Posterior vena cava (tissue), 2 donors: ENCODE measurements around the gene NIPAL4. TPM values are rescaled to one million over a fixed set of nuclear protein-coding genes. Genes with fewer than 3 reads are reported as not detected.

Source experiments
- DNase-seq: peaks from one replicate; pipeline ENCODE4 v3.0.0-alpha.2; 2020; ENCODE audit warnings: low spot score
- intact Hi-C, 2 donors: fragments of 100-400 bp; cut with DNase I; formaldehyde crosslinking; loops; one replicate each; pipeline versions ENCODE4 v1.14.1 to v1.14.2; 2022 to 2023
- total RNA-seq, 2 donors: library from RNA; stranded (reverse); fragmentation: NEBNext Ultra II Directional; extraction: Animal tissue kit (Norgen Biotek cat#: 25700); gene quantifications; one replicate each; pipeline ENCODE4 v1.2.1, GENCODE V29; 2021
- donor health status: DM: yes; HTN: yes; CAD: no.
- donor health status: DM: yes; HTN: yes; CAD: no.

The NIPAL4 gene
- total RNA-seq, 2 donors from 2014 or later, result 0.37 to 0.52 TPM

DNA sequence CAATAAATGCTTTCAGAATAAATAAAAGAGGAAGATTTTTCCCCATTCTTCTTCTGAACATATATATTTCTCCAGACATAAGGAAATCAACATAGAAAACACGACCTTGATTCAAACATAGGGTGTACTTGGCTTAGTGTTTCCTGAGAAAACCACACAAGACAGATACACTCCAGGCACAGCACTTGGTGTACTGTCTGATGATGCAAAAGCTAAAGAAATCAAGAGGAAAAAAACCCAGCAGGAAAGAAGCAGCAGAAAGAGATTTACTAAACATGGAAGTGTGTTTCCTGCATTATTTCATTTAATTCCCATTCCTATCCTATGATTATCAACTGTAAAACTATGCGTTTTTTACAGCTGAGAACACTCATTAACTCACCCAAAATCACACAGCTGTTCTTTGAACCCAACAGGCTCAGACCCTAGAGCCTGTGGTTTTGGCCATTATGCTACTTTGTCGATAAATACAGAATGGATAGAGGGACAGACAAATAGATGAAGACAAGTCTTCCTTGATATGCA lies 46.1 kb downstream of the NIPAL4 start:
- intact Hi-C loops, result loop anchor here in 1 of 2 donors (10.0 kb wide), 1 partner anchor 69 kb away; the partner anchor contains the start of gene ADAM19
- no peak for DNase-seq

DNA sequence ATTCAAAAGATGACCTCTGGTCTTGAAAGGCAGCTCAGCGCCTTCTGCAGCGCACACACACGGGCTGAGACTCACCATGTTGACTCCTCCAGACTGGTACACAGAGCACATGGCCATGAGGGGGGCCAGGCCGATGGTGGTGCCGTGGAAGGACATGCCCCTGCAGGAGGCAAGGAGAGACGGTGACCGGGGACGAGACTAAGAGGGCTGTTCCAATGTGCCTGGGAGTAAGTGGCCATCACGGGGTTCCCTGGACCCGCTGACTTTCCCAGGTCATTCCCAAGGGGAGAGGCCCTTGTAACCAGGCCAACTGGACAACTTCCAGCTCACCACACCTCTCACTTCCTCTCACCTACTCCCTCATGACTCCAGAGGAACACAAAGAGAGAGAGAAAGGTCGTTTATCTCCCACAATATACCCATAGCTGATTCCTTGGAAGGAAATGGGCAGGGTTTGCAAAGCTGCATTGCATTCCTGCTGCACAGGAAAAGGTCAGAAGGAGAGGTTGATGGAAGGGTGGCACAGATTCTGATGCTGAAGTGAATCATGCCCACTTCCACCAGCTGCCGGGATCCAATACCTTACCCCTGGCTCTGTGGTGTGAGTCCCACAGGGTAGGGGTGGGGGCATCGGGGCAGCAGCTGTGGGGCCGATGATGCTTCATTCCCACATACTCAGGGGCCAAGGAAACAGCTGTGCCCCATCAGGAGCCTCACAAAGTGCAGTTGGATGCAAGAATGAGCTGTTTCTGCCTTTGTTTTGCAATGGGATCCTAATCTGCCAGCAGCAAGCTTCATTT lies 47.2 kb downstream of the NIPAL4 start:
- DNase-seq, result no peak

DNA sequence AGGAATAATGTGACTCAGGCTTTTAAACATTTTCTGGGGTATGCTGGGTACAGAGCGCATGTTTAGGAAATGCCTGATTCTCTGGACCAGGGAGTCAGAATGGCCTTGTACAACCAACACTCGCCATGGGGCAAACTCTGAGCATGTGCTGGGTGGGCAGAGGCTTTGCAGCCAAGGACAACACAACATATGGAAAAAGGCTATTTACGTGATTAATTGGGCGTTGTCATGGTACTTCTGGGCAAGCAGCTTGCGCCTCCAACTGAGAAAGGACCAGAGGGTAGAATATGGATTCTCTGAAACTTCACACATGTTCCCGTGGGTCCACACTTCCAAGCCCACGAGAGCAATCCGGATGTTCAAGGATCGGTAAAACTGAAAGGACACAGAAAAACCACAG lies 49.1 kb downstream of the NIPAL4 start:
- intact Hi-C loops, result loop anchor here in 1 of 2 donors (10.0 kb wide), 1 partner anchor 66 kb away; the partner anchor contains the start of gene ADAM19

More for the DNA sequence above, 47.2 kb downstream of the NIPAL4 start:
- intact Hi-C loops, result loop anchor here in 1 of 2 donors (10.0 kb wide), 1 partner anchor 68 kb away; the partner anchor contains the start of gene ADAM19

DNA sequence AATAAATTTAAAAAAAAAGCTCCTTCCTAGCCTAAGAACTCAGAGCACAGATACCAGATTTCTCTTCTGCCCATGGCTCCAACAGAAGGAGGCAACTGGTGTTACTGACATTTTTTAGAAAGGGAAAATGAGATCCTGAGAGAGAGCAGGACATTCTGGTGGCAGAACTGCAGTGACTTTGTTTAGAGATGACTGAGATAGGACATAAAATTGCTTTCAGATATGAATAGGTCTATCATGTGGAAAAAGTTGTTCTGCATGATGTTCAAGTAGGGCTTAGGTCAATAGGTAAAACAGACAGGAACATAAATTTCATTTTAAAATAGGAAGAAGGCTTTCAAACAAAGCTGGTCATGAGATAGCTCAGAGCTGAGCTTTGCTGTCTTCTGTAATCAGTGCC lies 49.6 kb downstream of the NIPAL4 start:
- intact Hi-C loops, result loop anchor here in 1 of 2 donors (10.0 kb wide), 1 partner anchor 65 kb away; the partner anchor contains the start of gene ADAM19
- DNase-seq, result no peak

More for the DNA sequence above, 49.1 kb downstream of the NIPAL4 start:
- DNase-seq, result no peak

DNA sequence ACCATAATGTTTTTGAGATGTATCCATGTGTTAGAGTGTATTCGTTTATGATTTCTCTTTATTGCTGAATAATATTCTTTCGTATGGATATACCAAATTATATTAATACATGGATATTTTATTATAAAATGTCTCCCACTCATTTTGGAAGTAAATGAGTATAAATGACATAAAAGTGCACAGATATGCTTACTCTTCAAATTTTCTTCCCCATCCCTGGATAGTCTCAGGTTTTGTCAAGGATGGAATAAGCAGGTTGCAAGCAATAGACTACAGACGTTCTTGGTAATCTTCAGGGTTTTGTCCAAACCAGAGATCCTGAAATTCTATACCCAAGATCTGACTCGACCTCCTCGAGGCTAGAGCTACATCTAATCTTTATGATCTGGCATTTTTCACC lies 50.7 kb downstream of the NIPAL4 start:
- intact Hi-C loops, result loop anchor here in 1 of 2 donors (10.0 kb wide), 1 partner anchor 54 kb away; no protein-coding TSS in a partner anchor
- DNase-seq, result no peak

DNA sequence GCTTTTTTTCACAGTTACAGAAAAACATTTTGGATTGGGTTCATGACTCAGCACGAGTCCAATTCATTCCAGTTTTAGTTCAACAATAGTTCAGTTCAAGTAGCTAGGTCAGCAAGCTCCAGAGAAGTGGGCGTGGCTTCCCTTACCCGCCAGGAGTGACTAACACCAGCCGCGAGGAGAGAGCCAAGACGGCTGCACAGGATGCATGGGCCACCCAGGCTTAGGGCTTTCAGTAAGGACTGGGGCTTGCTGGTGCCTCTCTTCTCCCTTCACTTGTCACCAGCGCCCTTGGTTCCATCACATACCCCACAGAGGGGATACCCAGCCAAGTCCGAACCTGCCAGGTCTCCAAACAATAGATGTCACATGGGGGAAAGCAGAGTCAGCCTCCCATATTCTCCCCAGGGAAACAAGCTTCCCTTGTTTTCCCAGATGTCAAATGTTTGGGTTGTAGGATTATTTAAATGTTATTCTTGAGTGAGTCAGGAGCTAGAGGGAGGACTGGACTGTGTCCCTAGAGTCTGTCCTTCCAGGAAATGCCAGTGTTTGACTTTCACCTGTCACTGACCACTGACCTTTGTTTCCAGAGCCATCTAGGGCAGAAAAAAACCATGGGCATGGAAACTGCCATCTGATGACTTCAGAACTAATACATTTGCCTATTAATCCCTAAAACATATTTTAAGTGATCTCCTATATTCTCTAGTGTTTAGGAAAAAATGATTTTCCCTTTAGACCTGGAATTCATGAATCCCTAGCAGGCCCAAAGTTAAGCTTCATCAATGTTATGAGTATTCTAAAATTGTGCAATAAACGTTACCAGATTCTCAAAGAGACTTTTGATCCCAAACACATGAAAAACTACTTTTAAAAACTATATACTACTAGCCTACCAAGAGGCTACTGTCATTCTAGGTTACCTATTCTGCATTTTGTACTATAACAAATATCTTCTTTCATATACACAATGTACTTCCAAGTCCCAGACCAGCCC lies 51.9 kb downstream of the NIPAL4 start:
- intact Hi-C loops, result loop anchor here in 1 of 2 donors (10.0 kb wide), 1 partner anchor 53 kb away; no protein-coding TSS in a partner anchor

DNA sequence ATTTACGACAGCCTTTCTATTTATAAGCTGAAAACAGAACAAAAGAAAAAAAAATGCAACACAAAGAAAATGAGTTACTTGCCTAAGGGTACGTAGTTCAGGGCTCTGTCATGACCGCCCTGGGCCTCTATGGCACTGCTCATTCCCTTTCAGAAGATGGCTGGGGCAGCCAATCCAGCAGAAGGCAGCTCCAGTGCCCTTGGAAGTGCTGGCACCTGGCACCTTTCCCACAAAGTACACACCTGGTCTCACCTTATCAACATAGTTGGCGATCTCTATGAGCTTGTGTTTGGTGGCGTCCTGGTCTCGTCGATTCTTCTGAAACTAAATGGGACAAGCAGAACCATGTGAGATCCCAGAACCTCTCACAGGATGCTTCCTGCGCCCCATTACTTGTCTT lies 53.2 kb downstream of the NIPAL4 start:
- no peak for DNase-seq
- intact Hi-C loops, result loop anchor here in 1 of 2 donors (10.0 kb wide), 1 partner anchor 52 kb away; no protein-coding TSS in a partner anchor

More for the DNA sequence above, 51.9 kb downstream of the NIPAL4 start:
- peak; percentile 98 for DNase-seq

DNA sequence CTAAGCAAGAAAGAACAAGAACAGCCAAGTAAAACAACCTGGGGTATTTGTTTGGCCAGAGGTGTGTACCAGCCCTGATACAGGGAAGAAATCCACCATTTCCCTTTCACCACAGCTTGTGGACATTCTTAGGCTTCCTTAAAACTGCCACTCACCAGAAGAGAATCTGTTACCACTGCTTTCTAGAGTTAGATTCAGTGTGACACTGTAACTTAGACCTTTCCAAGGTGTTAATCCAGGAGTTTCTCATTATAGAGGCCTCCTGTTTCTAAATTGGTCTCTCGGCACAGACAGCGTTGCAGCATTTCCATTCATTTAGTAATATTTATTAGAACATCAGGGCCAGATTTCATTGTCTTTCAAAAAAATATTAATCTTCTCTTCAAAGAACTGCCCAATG lies 55.0 kb downstream of the NIPAL4 start:
- no peak for DNase-seq
- intact Hi-C loops, result loop anchor here in 1 of 2 donors (10.0 kb wide), 1 partner anchor 50 kb away; no protein-coding TSS in a partner anchor

DNA sequence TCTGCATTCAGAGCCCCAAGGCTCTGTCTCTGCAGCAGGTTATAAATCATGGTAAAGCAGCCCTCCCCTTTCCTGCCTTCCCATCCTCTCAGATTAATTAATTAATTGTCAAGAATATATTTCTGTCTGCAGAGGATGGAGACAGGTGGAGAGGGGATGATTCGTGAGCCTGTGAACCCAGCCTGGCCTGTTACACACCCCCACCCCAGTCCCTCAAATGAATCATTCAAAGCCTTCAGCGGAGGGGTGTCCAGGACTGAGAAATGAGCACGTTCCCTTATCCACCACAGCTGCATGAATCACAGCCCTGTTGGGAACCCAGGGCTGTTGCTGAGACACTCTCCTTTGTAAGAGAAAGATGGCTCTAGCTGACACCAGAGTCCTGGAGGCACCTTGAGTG lies 56.0 kb downstream of the NIPAL4 start:
- intact Hi-C loops, result loop anchor here in 1 of 2 donors (10.0 kb wide), 1 partner anchor 49 kb away; no protein-coding TSS in a partner anchor
- no peak for DNase-seq

DNA sequence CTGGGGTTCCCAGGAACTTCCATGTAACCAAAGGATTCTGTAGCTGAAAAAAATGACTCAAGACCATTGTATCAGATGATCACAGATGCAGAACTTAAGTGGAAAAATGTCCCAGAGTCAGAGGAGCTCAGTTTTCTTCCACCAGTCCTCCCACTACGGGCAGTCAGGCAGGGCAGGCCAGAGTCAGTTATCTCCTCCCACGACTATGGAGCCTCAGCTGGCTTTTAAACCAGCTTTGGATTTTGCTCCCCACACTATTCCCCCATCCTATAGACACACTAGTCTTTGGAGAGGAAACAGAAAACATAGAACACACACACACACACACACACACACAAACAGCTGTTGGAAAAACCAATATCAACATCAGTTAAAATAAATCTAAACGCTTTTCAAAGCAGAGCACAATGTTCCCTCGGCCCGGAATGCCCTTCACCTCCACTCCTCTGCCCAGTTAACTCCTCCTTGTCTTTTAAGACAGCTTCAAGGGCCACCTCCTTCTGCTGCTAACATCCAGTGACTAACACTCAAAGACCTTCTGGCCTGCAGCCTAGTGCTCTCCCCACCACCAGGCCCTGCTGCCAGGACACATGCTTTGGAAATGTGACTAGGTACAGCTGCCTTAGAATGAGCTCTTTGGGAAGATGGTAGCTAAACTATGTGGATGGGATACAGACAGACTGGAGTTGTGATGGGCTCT lies 56.8 kb downstream of the NIPAL4 start:
- intact Hi-C loops, result loop anchor here in 1 of 2 donors (10.0 kb wide), 1 partner anchor 48 kb away; no protein-coding TSS in a partner anchor
- peak; percentile 88 for DNase-seq

DNA sequence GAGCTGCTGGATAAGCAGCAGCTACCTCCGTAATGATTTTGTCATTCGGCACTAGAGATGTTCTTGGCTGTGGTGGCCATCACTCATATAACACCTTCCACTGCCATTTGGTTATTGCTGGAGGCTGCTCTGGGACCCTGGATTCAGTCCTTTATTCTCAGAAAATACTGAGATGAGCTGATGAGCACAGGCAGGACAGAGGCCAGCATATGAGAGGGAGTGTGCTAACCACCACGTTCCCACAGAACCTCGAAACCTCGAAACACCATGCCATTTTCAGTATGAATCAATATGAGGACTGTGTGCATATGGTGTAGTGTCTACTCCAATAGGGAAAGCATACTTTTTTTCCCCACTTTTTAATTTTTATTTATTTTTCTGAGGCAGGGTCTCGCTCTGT lies 59.0 kb downstream of the NIPAL4 start:
- no peak for DNase-seq
- intact Hi-C loops, result loop anchor here in 1 of 2 donors (10.0 kb wide), 1 partner anchor 46 kb away; no protein-coding TSS in a partner anchor

DNA sequence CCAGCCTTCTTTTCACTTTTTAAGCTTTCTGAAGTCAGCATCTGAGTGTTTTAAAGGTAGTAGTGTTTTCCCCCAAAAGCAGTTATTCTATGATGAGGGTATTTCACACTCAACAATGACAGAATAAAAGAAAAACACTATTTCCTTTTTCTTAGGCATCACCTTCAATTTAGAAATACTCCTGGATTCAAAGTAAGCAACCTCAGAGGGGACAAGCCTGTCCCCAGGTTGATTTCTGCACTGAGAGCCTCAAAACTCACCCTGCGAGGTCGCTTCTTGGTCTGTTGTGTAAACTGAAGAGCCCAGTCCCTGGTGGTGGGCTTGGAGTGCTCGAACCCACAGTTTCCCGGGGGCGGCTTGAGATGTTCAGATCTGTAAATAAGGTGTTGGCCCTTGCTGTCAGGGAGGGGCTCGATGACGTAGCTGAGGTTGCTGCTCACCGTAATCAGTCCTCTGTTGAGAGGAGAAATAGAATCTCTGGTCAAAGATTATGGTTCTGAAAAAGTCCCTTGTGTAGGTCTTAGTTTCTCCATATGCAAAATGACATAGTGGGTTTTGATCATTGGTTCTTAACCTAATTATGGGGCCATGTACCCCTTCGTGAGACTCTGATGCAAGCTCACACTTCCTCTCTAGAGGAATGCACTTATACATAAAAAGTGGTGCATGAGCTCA lies 59.7 kb downstream of the NIPAL4 start:
- DNase-seq, result no peak

DNA sequence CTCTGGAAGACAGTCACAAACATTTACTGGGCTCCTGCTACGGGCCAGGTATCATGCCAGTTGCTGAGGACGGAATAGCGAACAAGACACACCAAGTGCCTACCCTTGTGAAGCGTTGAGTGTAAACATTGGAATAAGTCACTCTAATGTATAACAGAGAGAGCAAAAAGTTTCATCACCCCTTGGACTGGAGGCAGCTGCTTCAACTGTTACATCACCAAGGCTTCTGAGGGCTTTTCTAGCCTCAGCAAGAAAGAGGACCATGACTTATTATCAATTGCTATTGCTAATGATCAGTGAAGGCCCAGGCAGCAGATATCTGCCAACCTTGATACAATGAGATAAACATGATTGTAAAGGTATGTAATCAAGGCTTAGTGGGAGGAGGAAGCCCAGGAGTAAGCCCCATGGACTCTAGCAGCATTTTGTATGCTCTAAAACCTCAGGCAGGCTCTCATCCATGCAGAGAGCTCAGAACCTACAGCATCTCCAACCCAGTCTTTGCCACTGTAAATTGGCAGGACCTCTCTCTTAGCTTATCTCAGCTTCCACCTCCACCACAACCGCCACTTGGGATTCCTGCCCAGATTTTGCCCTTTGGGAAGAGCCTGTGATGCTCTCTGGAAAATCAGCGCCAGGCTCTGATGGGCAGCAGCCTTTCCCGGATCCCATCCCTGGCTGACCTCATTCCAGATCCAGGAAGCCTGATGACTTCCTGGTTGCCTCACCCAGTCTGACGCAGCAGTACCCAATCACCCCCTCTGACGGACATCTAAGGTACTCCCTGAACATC lies 61.1 kb downstream of the NIPAL4 start:
- intact Hi-C loops, result no loop called here

More for the DNA sequence above, 59.7 kb downstream of the NIPAL4 start:
- intact Hi-C loops, result loop anchor here in 1 of 2 donors (10.0 kb wide), 1 partner anchor 45 kb away; no protein-coding TSS in a partner anchor

DNA sequence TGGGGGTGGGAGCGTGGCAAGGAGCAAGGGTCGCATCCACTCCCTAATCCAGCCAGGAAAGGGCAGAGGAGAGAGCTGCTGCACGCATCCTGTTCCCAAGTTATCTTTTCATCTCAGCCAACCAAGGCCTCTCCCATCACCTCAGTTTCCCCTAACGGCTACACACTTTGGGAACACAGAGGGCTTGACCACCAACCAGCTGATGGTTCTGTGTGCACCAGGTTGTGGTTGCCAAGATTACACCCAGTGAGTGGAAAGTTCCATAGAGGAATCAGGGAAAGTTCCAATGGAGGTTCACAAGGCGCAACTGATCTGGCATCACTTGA lies 61.7 kb downstream of the NIPAL4 start:
- DNase-seq, result no peak
- intact Hi-C loops, result no loop called here

More for the DNA sequence above, 61.1 kb downstream of the NIPAL4 start:
- DNase-seq, result peak; percentile 89

DNA sequence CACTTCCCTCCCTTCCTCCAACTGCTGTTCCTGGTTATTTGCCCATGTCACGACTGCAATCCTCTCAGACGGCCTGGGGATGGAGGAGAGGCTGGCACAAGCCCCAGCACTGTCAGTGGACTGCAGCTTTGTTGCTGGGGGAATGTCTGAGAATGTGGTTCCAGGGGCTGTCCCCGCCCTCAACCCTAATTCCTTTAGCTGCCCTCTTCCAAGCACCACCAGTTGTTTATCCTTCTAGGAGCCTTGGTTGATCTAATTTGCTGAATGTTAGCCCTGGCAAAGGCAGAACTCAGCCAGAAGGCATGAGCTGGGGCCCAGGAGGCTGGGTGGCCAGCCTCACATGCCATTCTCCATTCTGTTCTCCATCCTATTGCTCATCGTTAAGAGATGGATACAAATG lies 64.0 kb downstream of the NIPAL4 start:
- DNase-seq, result no peak
- intact Hi-C loops, result no loop called here
